GM23338 (cell line): Measurements from ENCODE around the gene CLCN2.

ENCODE experiments used
- CREB1 ChIP-seq: fragments of 250-450 bp; sonication (Bioruptor Pico); IDR thresholded peaks from 2 replicates; pipeline ENCODE4 v1.5.0; 2020; ENCODE audit warnings: low read depth, mild to moderate bottlenecking, moderate library complexity
- EZH2 ChIP-seq: fragments of 200-600 bp; sonication (generic); IDR thresholded peaks from one replicate; pipeline ENCODE4 v1.8.0; 2017; ENCODE audit warnings: antibody characterized with exemption, mild to moderate bottlenecking, low read depth; ENCODE audit not compliant: unreplicated experiment
- EZH2phosphoT487 ChIP-seq: fragments of 200-600 bp; sonication (generic); IDR thresholded peaks from one replicate; pipeline ENCODE4 v1.8.1; 2018; ENCODE audit warnings: antibody characterized with exemption; ENCODE audit not compliant: unreplicated experiment
- NANOG ChIP-seq: IDR thresholded peaks from 2 replicates; pipeline ENCODE4 v1.6.1; 2016; ENCODE audit warnings: antibody characterized with exemption, borderline replicate concordance
- POLR2AphosphoS5 ChIP-seq: IDR thresholded peaks from 2 replicates; pipeline ENCODE4 v1.6.1; 2016; ENCODE audit warnings: antibody characterized with exemption, low read depth
- TF ChIP-seq, protein P1 (sequence below), 2 experiments: fragments of 200-600 bp in 1 of 2; sonication (generic) in 1 of 2; conservative IDR thresholded peaks; 2 replicates each; pipeline versions ENCODE4 v1.5.1 to v1.6.1; 2016 to 2017; ENCODE audit warnings: antibody characterized with exemption in 2 of 2, low read depth in 2 of 2, mild to moderate bottlenecking in 2 of 2, moderate library complexity in 1 of 2
- TF ChIP-seq, protein P2 (sequence below): IDR thresholded peaks from 2 replicates; pipeline ENCODE4 v1.6.1; 2016; ENCODE audit warnings: antibody characterized with exemption
- TF ChIP-seq, protein P3 (sequence below): IDR thresholded peaks from one replicate; pipeline ENCODE4 v1.6.1; 2018; ENCODE audit warnings: antibody characterized with exemption; ENCODE audit not compliant: unreplicated experiment

- no peak for TF ChIP-seq POLR2AphosphoS5
- TF ChIP-seq EZH2 = no peak
- TF ChIP-seq, protein P1, sequence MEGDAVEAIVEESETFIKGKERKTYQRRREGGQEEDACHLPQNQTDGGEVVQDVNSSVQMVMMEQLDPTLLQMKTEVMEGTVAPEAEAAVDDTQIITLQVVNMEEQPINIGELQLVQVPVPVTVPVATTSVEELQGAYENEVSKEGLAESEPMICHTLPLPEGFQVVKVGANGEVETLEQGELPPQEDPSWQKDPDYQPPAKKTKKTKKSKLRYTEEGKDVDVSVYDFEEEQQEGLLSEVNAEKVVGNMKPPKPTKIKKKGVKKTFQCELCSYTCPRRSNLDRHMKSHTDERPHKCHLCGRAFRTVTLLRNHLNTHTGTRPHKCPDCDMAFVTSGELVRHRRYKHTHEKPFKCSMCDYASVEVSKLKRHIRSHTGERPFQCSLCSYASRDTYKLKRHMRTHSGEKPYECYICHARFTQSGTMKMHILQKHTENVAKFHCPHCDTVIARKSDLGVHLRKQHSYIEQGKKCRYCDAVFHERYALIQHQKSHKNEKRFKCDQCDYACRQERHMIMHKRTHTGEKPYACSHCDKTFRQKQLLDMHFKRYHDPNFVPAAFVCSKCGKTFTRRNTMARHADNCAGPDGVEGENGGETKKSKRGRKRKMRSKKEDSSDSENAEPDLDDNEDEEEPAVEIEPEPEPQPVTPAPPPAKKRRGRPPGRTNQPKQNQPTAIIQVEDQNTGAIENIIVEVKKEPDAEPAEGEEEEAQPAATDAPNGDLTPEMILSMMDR (conservative IDR thresholded peaks at IDR 0.05; ENCODE audit: low read depth in 2 of 2) = no peak
- TF ChIP-seq, protein P2, sequence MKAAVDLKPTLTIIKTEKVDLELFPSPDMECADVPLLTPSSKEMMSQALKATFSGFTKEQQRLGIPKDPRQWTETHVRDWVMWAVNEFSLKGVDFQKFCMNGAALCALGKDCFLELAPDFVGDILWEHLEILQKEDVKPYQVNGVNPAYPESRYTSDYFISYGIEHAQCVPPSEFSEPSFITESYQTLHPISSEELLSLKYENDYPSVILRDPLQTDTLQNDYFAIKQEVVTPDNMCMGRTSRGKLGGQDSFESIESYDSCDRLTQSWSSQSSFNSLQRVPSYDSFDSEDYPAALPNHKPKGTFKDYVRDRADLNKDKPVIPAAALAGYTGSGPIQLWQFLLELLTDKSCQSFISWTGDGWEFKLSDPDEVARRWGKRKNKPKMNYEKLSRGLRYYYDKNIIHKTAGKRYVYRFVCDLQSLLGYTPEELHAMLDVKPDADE = no peak
- TF ChIP-seq, protein P3, sequence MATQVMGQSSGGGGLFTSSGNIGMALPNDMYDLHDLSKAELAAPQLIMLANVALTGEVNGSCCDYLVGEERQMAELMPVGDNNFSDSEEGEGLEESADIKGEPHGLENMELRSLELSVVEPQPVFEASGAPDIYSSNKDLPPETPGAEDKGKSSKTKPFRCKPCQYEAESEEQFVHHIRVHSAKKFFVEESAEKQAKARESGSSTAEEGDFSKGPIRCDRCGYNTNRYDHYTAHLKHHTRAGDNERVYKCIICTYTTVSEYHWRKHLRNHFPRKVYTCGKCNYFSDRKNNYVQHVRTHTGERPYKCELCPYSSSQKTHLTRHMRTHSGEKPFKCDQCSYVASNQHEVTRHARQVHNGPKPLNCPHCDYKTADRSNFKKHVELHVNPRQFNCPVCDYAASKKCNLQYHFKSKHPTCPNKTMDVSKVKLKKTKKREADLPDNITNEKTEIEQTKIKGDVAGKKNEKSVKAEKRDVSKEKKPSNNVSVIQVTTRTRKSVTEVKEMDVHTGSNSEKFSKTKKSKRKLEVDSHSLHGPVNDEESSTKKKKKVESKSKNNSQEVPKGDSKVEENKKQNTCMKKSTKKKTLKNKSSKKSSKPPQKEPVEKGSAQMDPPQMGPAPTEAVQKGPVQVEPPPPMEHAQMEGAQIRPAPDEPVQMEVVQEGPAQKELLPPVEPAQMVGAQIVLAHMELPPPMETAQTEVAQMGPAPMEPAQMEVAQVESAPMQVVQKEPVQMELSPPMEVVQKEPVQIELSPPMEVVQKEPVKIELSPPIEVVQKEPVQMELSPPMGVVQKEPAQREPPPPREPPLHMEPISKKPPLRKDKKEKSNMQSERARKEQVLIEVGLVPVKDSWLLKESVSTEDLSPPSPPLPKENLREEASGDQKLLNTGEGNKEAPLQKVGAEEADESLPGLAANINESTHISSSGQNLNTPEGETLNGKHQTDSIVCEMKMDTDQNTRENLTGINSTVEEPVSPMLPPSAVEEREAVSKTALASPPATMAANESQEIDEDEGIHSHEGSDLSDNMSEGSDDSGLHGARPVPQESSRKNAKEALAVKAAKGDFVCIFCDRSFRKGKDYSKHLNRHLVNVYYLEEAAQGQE = no peak
- TF ChIP-seq EZH2phosphoT487 = no peak
- TF ChIP-seq CREB1 (CRISPR knock-in tag) = no peak
- TF ChIP-seq NANOG = no peak
Measured at GRCh38 chr3:184388164-184388935, 26.9 kb upstream of the CLCN2 start.
